GM18517 (cell line): ENCODE results near the gene ENOX2.
A peak's percentile ranks its signal among the peaks of the same experiment; 100 is the strongest.

Experiments used
- ATAC-seq: cut with Tn5 transposase; IDR thresholded peaks from one replicate; pipeline ENCODE4 v1.9.1; 2021; ENCODE audit warnings: mild to moderate bottlenecking, moderate library complexity; ENCODE audit not compliant: unreplicated experiment

Gene ENOX2

GRCh38 chrX:130885508-130885907 is 17.5 kb downstream of the ENOX2 start:
- ATAC-seq: no peak

GRCh38 chrX:130884627-130885026 is 18.4 kb downstream of the ENOX2 start:
- no peak for ATAC-seq

GRCh38 chrX:130879869-130880268 is 23.1 kb downstream of the ENOX2 start:
- no peak for ATAC-seq

- no peak for ATAC-seq
Observed at GRCh38 chrX:130878350-130879341, 24.4 kb downstream of the ENOX2 start.

GRCh38 chrX:130877892-130878341 is 25.1 kb downstream of the ENOX2 start:
- no peak for ATAC-seq

GRCh38 chrX:130876226-130876625 is 26.8 kb downstream of the ENOX2 start:
- ATAC-seq: no peak

- ATAC-seq: no peak
Observed at GRCh38 chrX:130874751-130875150, 28.3 kb downstream of the ENOX2 start.

GRCh38 chrX:130869239-130869638 is 33.8 kb downstream of the ENOX2 start:
- ATAC-seq: no peak

GRCh38 chrX:130861462-130861861 is 41.5 kb downstream of the ENOX2 start:
- no peak for ATAC-seq

GRCh38 chrX:130857207-130857606 is 45.8 kb downstream of the ENOX2 start:
- peak; percentile 91 for ATAC-seq

- no peak for ATAC-seq
Observed at GRCh38 chrX:130851569-130851968, 51.4 kb downstream of the ENOX2 start.

- ATAC-seq: peak; percentile 86
Observed at GRCh38 chrX:130848763-130849162, 54.2 kb downstream of the ENOX2 start.

GRCh38 chrX:130846746-130847145 is 56.3 kb downstream of the ENOX2 start:
- ATAC-seq: no peak

- ATAC-seq: no peak
Observed at GRCh38 chrX:130841776-130842175, 61.2 kb downstream of the ENOX2 start.

GRCh38 chrX:130840345-130840744 is 62.7 kb downstream of the ENOX2 start:
- ATAC-seq: no peak

GRCh38 chrX:130836447-130836846 is 66.6 kb downstream of the ENOX2 start:
- no peak for ATAC-seq

GRCh38 chrX:130834830-130835229 is 68.2 kb downstream of the ENOX2 start:
- no peak for ATAC-seq

GRCh38 chrX:130834149-130834548 is 68.9 kb downstream of the ENOX2 start:
- no peak for ATAC-seq

GRCh38 chrX:130831347-130831722 is 71.7 kb downstream of the ENOX2 start:
- ATAC-seq: no peak

- ATAC-seq: no peak
Observed at GRCh38 chrX:130830599-130831346, 72.2 kb downstream of the ENOX2 start.
